ENCODE results near the gene SYF2. TPM values are rescaled to one million over a fixed set of nuclear protein-coding genes. Genes with fewer than 3 reads are reported as not detected.

The SYF2 gene
- total RNA-seq, 1 experiment from 2014 or later = 35.3 TPM

DNA sequence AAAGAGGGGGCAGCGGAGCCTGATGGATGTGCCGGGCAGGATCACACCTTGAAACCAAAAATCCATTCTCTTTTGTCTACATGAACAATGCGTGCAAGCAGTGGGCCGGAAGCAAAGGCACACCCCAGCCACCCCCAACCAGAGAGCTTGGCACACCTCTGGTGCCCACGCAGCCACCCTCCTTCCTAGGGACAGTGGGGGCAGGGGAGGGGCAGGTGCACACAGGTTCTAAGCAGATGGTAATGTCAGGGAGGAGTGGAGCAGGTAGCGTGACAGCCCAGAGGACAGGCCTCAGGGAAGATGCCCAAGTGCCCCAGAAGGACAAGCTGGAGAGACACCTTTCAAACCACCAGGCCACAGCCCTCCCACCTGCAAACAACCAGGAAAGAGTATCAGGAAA, 36.5 kb downstream of the SYF2 start:
- CTCF ChIA-PET = interaction anchor here (3.4 kb wide), 1 partner anchor 10 kb away, joined by 14 read pairs; no protein-coding TSS in a partner anchor
- no peaks in the 10 kb centered on the region for H3K36me3 Mint-ChIP-seq
- POLR2A ChIA-PET = no interaction called here

DNA sequence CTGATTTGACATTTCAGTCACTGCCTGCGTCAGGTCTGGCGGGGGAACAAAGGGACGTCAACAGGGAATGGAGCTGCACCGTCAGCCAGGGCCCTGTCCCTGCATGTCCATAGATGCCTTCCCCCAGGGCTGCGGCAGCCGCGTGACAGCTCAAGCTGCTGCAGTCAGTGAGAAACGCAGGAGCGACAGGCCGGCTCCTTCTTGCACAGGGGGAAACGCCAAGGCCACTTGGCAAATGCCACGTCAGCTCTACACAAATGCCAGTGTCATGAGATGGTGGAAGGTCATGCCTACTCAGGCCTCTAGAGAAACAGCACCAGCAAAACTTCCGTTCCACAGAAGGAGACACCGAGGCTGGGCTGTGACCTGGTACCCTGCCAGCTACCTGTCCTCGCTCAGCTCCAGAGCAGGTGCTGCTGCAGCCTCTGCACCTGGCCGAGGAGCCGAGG, 37.7 kb downstream of the SYF2 start:
- ChIA-PET CTCF (interaction anchor here (1.1 to 3.4 kb wide), 2 partner anchors 11 to 45 kb away, joined by 3 to 14 read pairs; no protein-coding TSS in a partner anchor), POLR2A (no interaction called here)
- ATAC-seq (no peak), DNase-seq (ENCODE audit: low spot score) (no peak)
- no peak overlapping the region for H3K27ac Mint-ChIP-seq
- H3K4me3 Mint-ChIP-seq = no peak overlapping the region
- H3K9me3 Mint-ChIP-seq = no peaks in the 10 kb centered on the region
- peaks cover 9% of the 10 kb centered on the region for H3K4me1 Mint-ChIP-seq
- no peaks in the 10 kb centered on the region for H3K27me3 Mint-ChIP-seq (ENCODE audit: low read depth)
- H3K36me3 Mint-ChIP-seq = no peaks in the 10 kb centered on the region
- TF ChIP-seq, protein P1, sequence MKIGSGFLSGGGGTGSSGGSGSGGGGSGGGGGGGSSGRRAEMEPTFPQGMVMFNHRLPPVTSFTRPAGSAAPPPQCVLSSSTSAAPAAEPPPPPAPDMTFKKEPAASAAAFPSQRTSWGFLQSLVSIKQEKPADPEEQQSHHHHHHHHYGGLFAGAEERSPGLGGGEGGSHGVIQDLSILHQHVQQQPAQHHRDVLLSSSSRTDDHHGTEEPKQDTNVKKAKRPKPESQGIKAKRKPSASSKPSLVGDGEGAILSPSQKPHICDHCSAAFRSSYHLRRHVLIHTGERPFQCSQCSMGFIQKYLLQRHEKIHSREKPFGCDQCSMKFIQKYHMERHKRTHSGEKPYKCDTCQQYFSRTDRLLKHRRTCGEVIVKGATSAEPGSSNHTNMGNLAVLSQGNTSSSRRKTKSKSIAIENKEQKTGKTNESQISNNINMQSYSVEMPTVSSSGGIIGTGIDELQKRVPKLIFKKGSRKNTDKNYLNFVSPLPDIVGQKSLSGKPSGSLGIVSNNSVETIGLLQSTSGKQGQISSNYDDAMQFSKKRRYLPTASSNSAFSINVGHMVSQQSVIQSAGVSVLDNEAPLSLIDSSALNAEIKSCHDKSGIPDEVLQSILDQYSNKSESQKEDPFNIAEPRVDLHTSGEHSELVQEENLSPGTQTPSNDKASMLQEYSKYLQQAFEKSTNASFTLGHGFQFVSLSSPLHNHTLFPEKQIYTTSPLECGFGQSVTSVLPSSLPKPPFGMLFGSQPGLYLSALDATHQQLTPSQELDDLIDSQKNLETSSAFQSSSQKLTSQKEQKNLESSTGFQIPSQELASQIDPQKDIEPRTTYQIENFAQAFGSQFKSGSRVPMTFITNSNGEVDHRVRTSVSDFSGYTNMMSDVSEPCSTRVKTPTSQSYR (CRISPR knock-in tag; IDR thresholded peaks at IDR 0.05) = no peak
- TF ChIP-seq SMAD3 (CRISPR knock-in tag; IDR thresholded peaks at IDR 0.05; ENCODE audit: borderline replicate concordance) (no peak), FOXP1 (CRISPR knock-in tag; IDR thresholded peaks at IDR 0.05; ENCODE audit: borderline replicate concordance) (no peak), ZNF138 (CRISPR knock-in tag; conservative IDR thresholded peaks at IDR 0.05) (no peak)
- TF ChIP-seq, protein P2, sequence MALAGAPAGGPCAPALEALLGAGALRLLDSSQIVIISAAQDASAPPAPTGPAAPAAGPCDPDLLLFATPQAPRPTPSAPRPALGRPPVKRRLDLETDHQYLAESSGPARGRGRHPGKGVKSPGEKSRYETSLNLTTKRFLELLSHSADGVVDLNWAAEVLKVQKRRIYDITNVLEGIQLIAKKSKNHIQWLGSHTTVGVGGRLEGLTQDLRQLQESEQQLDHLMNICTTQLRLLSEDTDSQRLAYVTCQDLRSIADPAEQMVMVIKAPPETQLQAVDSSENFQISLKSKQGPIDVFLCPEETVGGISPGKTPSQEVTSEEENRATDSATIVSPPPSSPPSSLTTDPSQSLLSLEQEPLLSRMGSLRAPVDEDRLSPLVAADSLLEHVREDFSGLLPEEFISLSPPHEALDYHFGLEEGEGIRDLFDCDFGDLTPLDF (CRISPR knock-in tag; IDR thresholded peaks at IDR 0.05) = no peak
- TF ChIP-seq, protein P3, sequence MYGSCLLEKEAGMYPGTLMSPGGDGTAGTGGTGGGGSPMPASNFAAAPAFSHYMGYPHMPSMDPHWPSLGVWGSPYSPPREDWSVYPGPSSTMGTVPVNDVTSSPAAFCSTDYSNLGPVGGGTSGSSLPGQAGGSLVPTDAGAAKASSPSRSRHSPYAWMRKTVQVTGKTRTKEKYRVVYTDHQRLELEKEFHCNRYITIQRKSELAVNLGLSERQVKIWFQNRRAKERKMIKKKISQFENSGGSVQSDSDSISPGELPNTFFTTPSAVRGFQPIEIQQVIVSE (CRISPR knock-in tag; IDR thresholded peaks at IDR 0.05; ENCODE audit: borderline replicate concordance) = no peak
- TF ChIP-seq, protein P4, sequence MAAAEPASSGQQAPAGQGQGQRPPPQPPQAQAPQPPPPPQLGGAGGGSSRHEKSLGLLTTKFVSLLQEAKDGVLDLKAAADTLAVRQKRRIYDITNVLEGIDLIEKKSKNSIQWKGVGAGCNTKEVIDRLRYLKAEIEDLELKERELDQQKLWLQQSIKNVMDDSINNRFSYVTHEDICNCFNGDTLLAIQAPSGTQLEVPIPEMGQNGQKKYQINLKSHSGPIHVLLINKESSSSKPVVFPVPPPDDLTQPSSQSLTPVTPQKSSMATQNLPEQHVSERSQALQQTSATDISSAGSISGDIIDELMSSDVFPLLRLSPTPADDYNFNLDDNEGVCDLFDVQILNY (CRISPR knock-in tag; IDR thresholded peaks at IDR 0.05) = no peak
- TF ChIP-seq, protein P5, sequence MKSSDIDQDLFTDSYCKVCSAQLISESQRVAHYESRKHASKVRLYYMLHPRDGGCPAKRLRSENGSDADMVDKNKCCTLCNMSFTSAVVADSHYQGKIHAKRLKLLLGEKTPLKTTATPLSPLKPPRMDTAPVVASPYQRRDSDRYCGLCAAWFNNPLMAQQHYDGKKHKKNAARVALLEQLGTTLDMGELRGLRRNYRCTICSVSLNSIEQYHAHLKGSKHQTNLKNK (CRISPR knock-in tag; IDR thresholded peaks at IDR 0.05) = no peak
- TF ChIP-seq, protein P6, sequence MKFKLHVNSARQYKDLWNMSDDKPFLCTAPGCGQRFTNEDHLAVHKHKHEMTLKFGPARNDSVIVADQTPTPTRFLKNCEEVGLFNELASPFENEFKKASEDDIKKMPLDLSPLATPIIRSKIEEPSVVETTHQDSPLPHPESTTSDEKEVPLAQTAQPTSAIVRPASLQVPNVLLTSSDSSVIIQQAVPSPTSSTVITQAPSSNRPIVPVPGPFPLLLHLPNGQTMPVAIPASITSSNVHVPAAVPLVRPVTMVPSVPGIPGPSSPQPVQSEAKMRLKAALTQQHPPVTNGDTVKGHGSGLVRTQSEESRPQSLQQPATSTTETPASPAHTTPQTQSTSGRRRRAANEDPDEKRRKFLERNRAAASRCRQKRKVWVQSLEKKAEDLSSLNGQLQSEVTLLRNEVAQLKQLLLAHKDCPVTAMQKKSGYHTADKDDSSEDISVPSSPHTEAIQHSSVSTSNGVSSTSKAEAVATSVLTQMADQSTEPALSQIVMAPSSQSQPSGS (CRISPR knock-in tag; IDR thresholded peaks at IDR 0.05; ENCODE audit: borderline replicate concordance, low read depth) = no peak

More for the DNA sequence above, 36.5 kb downstream of the SYF2 start:
- no peaks in the 10 kb centered on the region for H3K9me3 Mint-ChIP-seq
- H3K4me1 Mint-ChIP-seq = peaks cover 15% of the 10 kb centered on the region
- no peak for DNase-seq (ENCODE audit: low spot score)
- no peaks in the 10 kb centered on the region for H3K27me3 Mint-ChIP-seq (ENCODE audit: low read depth)
- ATAC-seq = no peak
- H3K27ac Mint-ChIP-seq = no peak overlapping the region
- TF ChIP-seq, protein P7, sequence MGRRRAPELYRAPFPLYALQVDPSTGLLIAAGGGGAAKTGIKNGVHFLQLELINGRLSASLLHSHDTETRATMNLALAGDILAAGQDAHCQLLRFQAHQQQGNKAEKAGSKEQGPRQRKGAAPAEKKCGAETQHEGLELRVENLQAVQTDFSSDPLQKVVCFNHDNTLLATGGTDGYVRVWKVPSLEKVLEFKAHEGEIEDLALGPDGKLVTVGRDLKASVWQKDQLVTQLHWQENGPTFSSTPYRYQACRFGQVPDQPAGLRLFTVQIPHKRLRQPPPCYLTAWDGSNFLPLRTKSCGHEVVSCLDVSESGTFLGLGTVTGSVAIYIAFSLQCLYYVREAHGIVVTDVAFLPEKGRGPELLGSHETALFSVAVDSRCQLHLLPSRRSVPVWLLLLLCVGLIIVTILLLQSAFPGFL (CRISPR knock-in tag; IDR thresholded peaks at IDR 0.05; ENCODE audit: borderline replicate concordance) = no peak
- TF ChIP-seq, protein P8, sequence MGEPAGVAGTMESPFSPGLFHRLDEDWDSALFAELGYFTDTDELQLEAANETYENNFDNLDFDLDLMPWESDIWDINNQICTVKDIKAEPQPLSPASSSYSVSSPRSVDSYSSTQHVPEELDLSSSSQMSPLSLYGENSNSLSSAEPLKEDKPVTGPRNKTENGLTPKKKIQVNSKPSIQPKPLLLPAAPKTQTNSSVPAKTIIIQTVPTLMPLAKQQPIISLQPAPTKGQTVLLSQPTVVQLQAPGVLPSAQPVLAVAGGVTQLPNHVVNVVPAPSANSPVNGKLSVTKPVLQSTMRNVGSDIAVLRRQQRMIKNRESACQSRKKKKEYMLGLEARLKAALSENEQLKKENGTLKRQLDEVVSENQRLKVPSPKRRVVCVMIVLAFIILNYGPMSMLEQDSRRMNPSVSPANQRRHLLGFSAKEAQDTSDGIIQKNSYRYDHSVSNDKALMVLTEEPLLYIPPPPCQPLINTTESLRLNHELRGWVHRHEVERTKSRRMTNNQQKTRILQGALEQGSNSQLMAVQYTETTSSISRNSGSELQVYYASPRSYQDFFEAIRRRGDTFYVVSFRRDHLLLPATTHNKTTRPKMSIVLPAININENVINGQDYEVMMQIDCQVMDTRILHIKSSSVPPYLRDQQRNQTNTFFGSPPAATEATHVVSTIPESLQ (CRISPR knock-in tag; IDR thresholded peaks at IDR 0.05) = no peak
- TF ChIP-seq FOXK1 (CRISPR knock-in tag; IDR thresholded peaks at IDR 0.05) = no peak
- TF ChIP-seq, protein P9, sequence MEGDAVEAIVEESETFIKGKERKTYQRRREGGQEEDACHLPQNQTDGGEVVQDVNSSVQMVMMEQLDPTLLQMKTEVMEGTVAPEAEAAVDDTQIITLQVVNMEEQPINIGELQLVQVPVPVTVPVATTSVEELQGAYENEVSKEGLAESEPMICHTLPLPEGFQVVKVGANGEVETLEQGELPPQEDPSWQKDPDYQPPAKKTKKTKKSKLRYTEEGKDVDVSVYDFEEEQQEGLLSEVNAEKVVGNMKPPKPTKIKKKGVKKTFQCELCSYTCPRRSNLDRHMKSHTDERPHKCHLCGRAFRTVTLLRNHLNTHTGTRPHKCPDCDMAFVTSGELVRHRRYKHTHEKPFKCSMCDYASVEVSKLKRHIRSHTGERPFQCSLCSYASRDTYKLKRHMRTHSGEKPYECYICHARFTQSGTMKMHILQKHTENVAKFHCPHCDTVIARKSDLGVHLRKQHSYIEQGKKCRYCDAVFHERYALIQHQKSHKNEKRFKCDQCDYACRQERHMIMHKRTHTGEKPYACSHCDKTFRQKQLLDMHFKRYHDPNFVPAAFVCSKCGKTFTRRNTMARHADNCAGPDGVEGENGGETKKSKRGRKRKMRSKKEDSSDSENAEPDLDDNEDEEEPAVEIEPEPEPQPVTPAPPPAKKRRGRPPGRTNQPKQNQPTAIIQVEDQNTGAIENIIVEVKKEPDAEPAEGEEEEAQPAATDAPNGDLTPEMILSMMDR (IDR thresholded peaks at IDR 0.05) = no peak
- no peak for TF ChIP-seq ELF4 (CRISPR knock-in tag; IDR thresholded peaks at IDR 0.05; ENCODE audit: low read depth)
- TF ChIP-seq, protein P10, sequence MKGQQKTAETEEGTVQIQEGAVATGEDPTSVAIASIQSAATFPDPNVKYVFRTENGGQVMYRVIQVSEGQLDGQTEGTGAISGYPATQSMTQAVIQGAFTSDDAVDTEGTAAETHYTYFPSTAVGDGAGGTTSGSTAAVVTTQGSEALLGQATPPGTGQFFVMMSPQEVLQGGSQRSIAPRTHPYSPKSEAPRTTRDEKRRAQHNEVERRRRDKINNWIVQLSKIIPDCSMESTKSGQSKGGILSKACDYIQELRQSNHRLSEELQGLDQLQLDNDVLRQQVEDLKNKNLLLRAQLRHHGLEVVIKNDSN (CRISPR knock-in tag; IDR thresholded peaks at IDR 0.05) = no peak
- no peak for TF ChIP-seq ZNF232 (CRISPR knock-in tag; IDR thresholded peaks at IDR 0.05)
- TF ChIP-seq SMAD3 (CRISPR knock-in tag; IDR thresholded peaks at IDR 0.05; ENCODE audit: borderline replicate concordance) = no peak
- no peak for TF ChIP-seq CBFB (CRISPR knock-in tag; IDR thresholded peaks at IDR 0.05; ENCODE audit: low read depth)
- TF ChIP-seq MXD4 (CRISPR knock-in tag; IDR thresholded peaks at IDR 0.05; ENCODE audit: borderline replicate concordance) = no peak
- no peak for TF ChIP-seq NFE2L1 (CRISPR knock-in tag; IDR thresholded peaks at IDR 0.05)
- H3K4me3 Mint-ChIP-seq = no peak overlapping the region

All from WTC11 (cell line).